ENCODE measurements around the gene THSD8. TPM values are rescaled to one million over a fixed set of nuclear protein-coding genes. Genes with fewer than 3 reads are reported as not detected.
A peak's percentile ranks its signal among the peaks of the same experiment; 100 is the strongest.

The THSD8 gene
- total RNA-seq, 1 donor from 2014 or later, result 4.1 TPM

- no peak for DNase-seq (ENCODE audit: low spot score)
Measured at GRCh38 chr19:12779162-12779993, 22.5 kb upstream of the THSD8 start.

- no peak for DNase-seq (ENCODE audit: low spot score)
Measured at GRCh38 chr19:12782174-12782423, 19.8 kb upstream of the THSD8 start.

- DNase-seq (ENCODE audit: low spot score), result peak; percentile 83
Measured at GRCh38 chr19:12782424-12783290, 19.2 kb upstream of the THSD8 start.

GRCh38 chr19:12783291-12783848 lies 18.5 kb upstream of the THSD8 start:
- DNase-seq (ENCODE audit: low spot score), result no peak

- peak; percentile 35 for DNase-seq (ENCODE audit: low spot score)
Measured at GRCh38 chr19:12783849-12784393, 17.9 kb upstream of the THSD8 start.

GRCh38 chr19:12784394-12784870 lies 17.4 kb upstream of the THSD8 start:
- DNase-seq (ENCODE audit: low spot score), result no peak

- no peak for DNase-seq (ENCODE audit: low spot score)
Measured at GRCh38 chr19:12784871-12785430, 16.9 kb upstream of the THSD8 start.

GRCh38 chr19:12785431-12786031 lies 16.3 kb upstream of the THSD8 start:
- DNase-seq (ENCODE audit: low spot score), result peak; percentile 28

GRCh38 chr19:12786141-12786870 lies 15.6 kb upstream of the THSD8 start:
- DNase-seq (ENCODE audit: low spot score), result peak; percentile 58

- no peak for DNase-seq (ENCODE audit: low spot score)
Measured at GRCh38 chr19:12786952-12787351, 14.9 kb upstream of the THSD8 start.

- DNase-seq (ENCODE audit: low spot score), result no peak
Measured at GRCh38 chr19:12787458-12787857, 14.4 kb upstream of the THSD8 start.

GRCh38 chr19:12788042-12788681 lies 13.7 kb upstream of the THSD8 start:
- DNase-seq (ENCODE audit: low spot score), result no peak

GRCh38 chr19:12788682-12789097 lies 13.2 kb upstream of the THSD8 start:
- DNase-seq (ENCODE audit: low spot score), result peak; percentile 72

GRCh38 chr19:12789098-12789903 lies 12.6 kb upstream of the THSD8 start:
- DNase-seq (ENCODE audit: low spot score), result no peak

- peak; percentile 95 for DNase-seq (ENCODE audit: low spot score)
Measured at GRCh38 chr19:12789904-12790619, 11.8 kb upstream of the THSD8 start.

GRCh38 chr19:12790628-12791344 lies 11.1 kb upstream of the THSD8 start:
- DNase-seq (ENCODE audit: low spot score), result no peak

GRCh38 chr19:12791345-12792050 lies 10.4 kb upstream of the THSD8 start, which contains the start of gene JUNB:
TSS of gene JUNB (plus strand) at chr19:12791486. CDS start at chr19:12791772, 286 bp downstream.
- peak; percentile 98 for DNase-seq (ENCODE audit: low spot score)

Measured in mucosa of gallbladder (tissue), 1 donor.